ENCODE measurements around the gene CETP.

- TF ChIP-seq CTCF (IDR thresholded peaks at IDR 0.05; ENCODE audit: borderline replicate concordance, extremely low read depth, low read length, poor library complexity, severe bottlenecking), result no peak
- TF ChIP-seq EZH2 (IDR thresholded peaks at IDR 0.05; ENCODE audit: borderline replicate concordance, low read depth, low read length, severe bottlenecking), result no peak
Measured at GRCh38 chr16:57021757-57022156, 60.0 kb downstream of the CETP start.
